GM23338 (cell line): Measurements from ENCODE around the gene ING2.

Experiments
- CREB1 ChIP-seq: fragments of 250-450 bp; sonication (Bioruptor Pico); IDR thresholded peaks from 2 replicates; pipeline ENCODE4 v1.5.0; 2020; ENCODE audit warnings: low read depth, mild to moderate bottlenecking, moderate library complexity
- EZH2 ChIP-seq: fragments of 200-600 bp; sonication (generic); IDR thresholded peaks from one replicate; pipeline ENCODE4 v1.8.0; 2017; ENCODE audit warnings: antibody characterized with exemption, mild to moderate bottlenecking, low read depth; ENCODE audit not compliant: unreplicated experiment
- EZH2phosphoT487 ChIP-seq: fragments of 200-600 bp; sonication (generic); IDR thresholded peaks from one replicate; pipeline ENCODE4 v1.8.1; 2018; ENCODE audit warnings: antibody characterized with exemption; ENCODE audit not compliant: unreplicated experiment
- POLR2AphosphoS5 ChIP-seq: IDR thresholded peaks from 2 replicates; pipeline ENCODE4 v1.6.1; 2016; ENCODE audit warnings: antibody characterized with exemption, low read depth
- TF ChIP-seq, protein P1 (sequence below), 2 experiments: fragments of 200-600 bp in 1 of 2; sonication (generic) in 1 of 2; conservative IDR thresholded peaks; 2 replicates each; pipeline versions ENCODE4 v1.5.1 to v1.6.1; 2016 to 2017; ENCODE audit warnings: antibody characterized with exemption in 2 of 2, low read depth in 2 of 2, mild to moderate bottlenecking in 2 of 2, moderate library complexity in 1 of 2
- TF ChIP-seq, protein P2 (sequence below): IDR thresholded peaks from one replicate; pipeline ENCODE4 v1.6.1; 2018; ENCODE audit warnings: antibody characterized with exemption; ENCODE audit not compliant: unreplicated experiment
- TF ChIP-seq, protein P3 (sequence below): fragments of 250-450 bp; sonication (Bioruptor Pico); IDR thresholded peaks from 2 replicates; pipeline ENCODE4 v1.5.0; 2020; ENCODE audit warnings: mild to moderate bottlenecking, moderate library complexity

DNA sequence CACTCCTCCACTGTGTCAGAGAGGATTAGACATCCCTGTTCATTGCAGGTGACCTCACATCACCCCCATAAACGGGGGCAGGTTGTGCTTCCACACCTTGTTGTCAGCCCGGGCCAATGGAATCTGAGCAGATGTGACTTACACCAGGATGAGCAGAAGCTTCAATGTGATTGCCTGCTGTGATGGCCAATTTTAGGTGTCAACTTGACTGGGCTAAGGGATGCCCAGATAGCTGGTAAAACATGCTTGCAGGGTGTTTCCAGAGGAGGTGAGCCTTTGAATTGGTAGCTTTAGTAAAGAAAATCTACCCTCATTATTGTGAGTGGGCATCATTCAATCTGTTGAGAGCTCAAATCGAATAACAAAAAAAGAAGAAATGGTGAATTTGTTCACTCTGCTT is 52.1 kb downstream of the ING2 start:
- TF ChIP-seq, protein P1, sequence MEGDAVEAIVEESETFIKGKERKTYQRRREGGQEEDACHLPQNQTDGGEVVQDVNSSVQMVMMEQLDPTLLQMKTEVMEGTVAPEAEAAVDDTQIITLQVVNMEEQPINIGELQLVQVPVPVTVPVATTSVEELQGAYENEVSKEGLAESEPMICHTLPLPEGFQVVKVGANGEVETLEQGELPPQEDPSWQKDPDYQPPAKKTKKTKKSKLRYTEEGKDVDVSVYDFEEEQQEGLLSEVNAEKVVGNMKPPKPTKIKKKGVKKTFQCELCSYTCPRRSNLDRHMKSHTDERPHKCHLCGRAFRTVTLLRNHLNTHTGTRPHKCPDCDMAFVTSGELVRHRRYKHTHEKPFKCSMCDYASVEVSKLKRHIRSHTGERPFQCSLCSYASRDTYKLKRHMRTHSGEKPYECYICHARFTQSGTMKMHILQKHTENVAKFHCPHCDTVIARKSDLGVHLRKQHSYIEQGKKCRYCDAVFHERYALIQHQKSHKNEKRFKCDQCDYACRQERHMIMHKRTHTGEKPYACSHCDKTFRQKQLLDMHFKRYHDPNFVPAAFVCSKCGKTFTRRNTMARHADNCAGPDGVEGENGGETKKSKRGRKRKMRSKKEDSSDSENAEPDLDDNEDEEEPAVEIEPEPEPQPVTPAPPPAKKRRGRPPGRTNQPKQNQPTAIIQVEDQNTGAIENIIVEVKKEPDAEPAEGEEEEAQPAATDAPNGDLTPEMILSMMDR (conservative IDR thresholded peaks at IDR 0.05; ENCODE audit: low read depth in 2 of 2): no peak
- TF ChIP-seq POLR2AphosphoS5: no peak
- TF ChIP-seq, protein P2, sequence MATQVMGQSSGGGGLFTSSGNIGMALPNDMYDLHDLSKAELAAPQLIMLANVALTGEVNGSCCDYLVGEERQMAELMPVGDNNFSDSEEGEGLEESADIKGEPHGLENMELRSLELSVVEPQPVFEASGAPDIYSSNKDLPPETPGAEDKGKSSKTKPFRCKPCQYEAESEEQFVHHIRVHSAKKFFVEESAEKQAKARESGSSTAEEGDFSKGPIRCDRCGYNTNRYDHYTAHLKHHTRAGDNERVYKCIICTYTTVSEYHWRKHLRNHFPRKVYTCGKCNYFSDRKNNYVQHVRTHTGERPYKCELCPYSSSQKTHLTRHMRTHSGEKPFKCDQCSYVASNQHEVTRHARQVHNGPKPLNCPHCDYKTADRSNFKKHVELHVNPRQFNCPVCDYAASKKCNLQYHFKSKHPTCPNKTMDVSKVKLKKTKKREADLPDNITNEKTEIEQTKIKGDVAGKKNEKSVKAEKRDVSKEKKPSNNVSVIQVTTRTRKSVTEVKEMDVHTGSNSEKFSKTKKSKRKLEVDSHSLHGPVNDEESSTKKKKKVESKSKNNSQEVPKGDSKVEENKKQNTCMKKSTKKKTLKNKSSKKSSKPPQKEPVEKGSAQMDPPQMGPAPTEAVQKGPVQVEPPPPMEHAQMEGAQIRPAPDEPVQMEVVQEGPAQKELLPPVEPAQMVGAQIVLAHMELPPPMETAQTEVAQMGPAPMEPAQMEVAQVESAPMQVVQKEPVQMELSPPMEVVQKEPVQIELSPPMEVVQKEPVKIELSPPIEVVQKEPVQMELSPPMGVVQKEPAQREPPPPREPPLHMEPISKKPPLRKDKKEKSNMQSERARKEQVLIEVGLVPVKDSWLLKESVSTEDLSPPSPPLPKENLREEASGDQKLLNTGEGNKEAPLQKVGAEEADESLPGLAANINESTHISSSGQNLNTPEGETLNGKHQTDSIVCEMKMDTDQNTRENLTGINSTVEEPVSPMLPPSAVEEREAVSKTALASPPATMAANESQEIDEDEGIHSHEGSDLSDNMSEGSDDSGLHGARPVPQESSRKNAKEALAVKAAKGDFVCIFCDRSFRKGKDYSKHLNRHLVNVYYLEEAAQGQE: no peak
- TF ChIP-seq EZH2: no peak
- no peak for TF ChIP-seq EZH2phosphoT487
- no peak for TF ChIP-seq CREB1
- TF ChIP-seq, protein P3, sequence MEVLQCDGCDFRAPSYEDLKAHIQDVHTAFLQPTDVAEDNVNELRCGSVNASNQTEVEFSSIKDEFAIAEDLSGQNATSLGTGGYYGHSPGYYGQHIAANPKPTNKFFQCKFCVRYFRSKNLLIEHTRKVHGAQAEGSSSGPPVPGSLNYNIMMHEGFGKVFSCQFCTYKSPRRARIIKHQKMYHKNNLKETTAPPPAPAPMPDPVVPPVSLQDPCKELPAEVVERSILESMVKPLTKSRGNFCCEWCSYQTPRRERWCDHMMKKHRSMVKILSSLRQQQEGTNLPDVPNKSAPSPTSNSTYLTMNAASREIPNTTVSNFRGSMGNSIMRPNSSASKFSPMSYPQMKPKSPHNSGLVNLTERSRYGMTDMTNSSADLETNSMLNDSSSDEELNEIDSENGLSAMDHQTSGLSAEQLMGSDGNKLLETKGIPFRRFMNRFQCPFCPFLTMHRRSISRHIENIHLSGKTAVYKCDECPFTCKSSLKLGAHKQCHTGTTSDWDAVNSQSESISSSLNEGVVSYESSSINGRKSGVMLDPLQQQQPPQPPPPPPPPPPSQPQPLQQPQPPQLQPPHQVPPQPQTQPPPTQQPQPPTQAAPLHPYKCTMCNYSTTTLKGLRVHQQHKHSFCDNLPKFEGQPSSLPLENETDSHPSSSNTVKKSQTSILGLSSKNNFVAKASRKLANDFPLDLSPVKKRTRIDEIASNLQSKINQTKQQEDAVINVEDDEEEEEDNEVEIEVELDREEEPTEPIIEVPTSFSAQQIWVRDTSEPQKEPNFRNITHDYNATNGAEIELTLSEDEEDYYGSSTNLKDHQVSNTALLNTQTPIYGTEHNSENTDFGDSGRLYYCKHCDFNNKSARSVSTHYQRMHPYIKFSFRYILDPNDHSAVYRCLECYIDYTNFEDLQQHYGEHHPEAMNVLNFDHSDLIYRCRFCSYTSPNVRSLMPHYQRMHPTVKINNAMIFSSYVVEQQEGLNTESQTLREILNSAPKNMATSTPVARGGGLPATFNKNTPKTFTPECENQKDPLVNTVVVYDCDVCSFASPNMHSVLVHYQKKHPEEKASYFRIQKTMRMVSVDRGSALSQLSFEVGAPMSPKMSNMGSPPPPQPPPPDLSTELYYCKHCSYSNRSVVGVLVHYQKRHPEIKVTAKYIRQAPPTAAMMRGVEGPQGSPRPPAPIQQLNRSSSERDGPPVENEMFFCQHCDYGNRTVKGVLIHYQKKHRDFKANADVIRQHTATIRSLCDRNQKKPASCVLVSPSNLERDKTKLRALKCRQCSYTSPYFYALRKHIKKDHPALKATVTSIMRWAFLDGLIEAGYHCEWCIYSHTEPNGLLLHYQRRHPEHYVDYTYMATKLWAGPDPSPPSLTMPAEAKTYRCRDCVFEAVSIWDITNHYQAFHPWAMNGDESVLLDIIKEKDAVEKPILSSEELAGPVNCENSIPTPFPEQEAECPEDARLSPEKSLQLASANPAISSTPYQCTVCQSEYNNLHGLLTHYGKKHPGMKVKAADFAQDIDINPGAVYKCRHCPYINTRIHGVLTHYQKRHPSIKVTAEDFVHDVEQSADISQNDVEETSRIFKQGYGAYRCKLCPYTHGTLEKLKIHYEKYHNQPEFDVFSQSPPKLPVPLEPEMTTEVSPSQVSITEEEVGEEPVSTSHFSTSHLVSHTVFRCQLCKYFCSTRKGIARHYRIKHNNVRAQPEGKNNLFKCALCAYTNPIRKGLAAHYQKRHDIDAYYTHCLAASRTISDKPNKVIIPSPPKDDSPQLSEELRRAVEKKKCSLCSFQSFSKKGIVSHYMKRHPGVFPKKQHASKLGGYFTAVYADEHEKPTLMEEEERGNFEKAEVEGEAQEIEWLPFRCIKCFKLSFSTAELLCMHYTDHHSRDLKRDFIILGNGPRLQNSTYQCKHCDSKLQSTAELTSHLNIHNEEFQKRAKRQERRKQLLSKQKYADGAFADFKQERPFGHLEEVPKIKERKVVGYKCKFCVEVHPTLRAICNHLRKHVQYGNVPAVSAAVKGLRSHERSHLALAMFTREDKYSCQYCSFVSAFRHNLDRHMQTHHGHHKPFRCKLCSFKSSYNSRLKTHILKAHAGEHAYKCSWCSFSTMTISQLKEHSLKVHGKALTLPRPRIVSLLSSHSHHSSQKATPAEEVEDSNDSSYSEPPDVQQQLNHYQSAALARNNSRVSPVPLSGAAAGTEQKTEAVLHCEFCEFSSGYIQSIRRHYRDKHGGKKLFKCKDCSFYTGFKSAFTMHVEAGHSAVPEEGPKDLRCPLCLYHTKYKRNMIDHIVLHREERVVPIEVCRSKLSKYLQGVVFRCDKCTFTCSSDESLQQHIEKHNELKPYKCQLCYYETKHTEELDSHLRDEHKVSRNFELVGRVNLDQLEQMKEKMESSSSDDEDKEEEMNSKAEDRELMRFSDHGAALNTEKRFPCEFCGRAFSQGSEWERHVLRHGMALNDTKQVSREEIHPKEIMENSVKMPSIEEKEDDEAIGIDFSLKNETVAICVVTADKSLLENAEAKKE (CRISPR knock-in tag): no peak
